CD4-positive, alpha-beta T cell treated with Interferon alpha-2 for 1 hour (primary cell): Measurements from ENCODE around the gene MOSPD3.
A peak's percentile ranks its signal among the peaks of the same experiment; 100 is the strongest.

Experiments used
- DNase-seq, 2 donors: peaks; one replicate each; pipeline ENCODE4 v3.0.0-alpha.2; 2020 to 2022

The MOSPD3 gene

DNA sequence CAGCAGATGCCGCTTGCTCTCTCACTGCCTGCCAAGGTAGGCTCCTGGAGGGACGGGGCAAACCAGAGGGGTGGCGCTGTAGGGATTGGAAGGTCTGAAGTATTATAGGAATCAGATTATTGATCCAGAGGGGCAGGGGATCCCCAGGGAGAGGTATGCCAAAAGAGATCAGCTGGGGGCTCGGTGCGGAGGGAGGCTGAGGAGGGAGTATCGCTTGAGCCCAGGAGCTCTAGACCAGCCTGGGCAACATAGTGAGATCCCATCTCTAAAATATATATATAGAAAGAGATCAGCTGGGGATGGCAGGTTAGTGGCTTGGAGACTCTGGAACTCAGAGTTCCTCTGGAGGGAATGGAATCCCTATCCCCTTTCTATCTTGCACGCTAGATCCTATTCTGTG, 17.2 kb upstream of the MOSPD3 start:
- no peak for DNase-seq

- DNase-seq = no peak
Measured at GRCh38 chr7:100598425-100598824, 13.9 kb upstream of the MOSPD3 start.

DNA sequence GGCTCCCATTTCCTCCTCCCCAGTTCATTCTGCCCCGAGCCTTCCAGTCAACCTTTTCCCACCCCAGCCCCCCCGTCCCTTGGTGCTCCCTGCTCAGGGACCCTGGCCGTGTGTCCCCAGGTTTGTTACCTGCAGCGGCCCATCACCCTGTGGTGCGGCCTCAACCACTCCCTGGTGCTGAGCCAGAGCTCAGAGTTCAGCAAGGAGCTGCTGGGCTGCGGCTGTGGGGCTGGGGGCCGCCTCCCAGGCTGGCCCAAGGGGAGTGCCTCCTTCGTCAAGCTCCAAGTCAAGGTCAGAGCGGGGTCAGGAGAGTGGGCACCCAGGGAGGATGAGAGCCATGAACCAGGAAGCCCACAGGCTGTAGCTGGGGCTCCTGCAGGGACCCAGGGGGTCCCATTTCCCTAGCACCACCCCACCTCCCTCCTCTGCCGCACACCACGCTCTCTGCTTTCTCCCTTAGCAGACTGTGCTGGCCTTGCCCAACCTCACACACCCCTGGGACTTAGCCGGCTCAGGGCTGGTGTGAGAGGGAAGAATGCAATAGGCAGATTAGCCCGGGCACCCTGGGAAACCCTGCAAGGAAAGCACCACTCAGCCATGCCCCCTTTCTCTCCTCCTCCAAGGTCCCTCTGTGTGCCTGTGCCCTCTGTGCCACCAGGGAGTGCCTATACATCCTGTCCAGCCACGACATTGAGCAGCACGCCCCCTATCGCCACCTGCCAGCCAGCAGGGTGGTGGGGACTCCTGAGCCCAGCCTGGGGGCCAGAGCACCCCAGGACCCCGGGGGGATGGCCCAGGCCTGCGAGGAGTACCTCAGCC, 12.2 kb upstream of the MOSPD3 start:
- DNase-seq = no peak

- DNase-seq = no peak
Measured at GRCh38 chr7:100600730-100601038, 11.7 kb upstream of the MOSPD3 start.

DNA sequence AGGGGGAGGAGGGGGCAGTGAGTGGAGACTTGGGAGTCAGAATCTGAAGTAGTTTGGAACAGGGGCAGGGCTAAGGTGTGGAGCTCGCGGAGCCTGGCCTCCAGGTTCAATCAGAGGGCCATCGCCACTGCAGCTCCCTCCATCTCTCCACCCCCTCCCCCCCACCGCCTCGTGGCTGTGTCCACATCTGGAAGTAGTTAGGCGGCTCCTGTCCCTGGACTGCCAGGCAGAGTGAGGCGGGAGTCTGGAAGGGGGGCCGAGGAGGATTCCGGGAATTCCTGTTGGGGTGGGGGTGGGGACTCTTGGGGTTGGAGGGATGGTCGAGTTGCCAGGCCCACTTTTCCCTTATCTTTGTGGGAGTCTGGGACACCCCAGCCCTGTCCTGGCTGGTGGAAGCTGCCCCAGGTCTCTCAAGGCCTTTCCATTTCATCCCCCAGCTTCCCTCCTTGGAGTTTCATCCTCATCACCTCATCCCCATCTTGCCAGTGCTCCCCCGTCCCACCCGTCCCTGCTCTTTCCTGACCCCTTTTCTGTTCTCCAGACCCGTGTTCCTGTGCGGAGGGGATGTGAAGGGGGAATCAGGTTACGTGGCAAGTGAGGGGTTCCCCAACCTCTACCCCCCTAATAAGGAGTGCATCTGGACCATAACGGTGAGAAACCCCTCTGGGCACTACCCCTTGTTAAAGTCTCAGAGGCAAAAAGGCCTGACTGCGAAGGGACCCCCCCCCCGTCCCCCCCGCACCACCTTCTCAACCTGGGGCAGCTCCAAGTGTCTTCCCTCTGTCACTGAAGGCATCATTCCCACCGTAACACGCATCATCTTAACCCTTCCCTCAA, 9.2 kb upstream of the MOSPD3 start:
- DNase-seq = no peak

DNA sequence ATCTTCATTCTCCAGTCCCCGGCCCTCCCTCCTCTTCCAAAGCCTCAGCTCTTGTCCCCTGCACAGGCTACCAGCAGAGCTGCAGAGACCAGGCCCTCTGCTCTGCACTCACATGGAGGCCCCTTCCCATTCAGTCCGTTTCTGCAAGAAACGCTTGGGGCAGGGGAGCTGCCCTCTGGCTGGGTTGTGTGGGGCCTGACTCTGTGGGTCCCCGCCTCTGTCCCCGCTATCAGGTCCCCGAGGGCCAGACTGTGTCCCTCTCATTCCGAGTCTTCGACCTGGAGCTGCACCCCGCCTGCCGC, 8.7 kb upstream of the MOSPD3 start:
- no peak for DNase-seq

DNA sequence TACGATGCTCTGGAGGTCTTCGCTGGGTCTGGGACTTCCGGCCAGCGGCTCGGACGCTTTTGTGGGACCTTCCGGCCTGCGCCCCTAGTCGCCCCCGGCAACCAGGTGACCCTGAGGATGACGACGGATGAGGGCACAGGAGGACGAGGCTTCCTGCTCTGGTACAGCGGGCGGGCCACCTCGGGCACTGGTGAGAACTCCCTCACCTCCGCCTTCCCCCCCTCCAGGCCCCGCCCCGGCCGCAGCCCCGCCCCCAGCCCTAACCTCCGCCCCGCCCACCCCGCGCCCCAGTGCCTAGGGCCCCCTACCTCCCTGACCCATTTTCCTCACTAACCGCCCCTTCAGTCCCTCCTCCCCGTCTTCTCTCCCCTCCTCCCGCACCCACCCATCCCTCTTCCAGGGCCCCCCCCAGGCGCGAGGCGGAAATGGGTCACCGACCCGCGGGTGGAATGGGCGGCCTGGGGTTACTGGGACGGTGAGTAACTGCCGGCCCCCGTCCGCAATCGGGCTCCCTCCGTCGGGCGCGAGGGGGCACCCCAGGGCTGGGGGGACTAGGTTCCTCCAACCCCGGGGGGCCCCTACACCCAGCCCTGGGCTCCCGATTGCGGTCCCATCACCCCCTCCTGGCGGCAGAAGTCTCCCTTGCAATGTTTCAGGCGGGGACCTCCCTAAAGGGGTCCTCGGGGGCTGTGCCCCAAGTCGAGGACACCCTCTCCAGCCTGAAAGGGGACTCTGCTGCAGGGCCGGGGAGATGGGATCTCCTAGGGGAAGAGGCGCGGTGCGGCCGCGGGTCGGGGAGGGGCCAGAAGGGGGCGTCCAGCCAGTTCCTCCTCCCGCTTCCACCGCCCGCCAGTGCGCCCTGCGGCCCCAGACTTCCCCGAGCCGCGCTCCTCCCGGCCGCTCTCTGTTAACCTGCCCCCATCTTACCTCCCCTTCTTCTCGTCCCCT, 8.0 kb upstream of the MOSPD3 start:
- DNase-seq = peak; percentile 75 to 85

- peak; percentile 22 to 41 for DNase-seq
Measured at GRCh38 chr7:100604976-100605911, 7.1 kb upstream of the MOSPD3 start.

GRCh38 chr7:100606313-100606712, 6.0 kb upstream of the MOSPD3 start:
- no peak for DNase-seq

GRCh38 chr7:100607111-100607510, 5.2 kb upstream of the MOSPD3 start:
- DNase-seq = no peak

DNA sequence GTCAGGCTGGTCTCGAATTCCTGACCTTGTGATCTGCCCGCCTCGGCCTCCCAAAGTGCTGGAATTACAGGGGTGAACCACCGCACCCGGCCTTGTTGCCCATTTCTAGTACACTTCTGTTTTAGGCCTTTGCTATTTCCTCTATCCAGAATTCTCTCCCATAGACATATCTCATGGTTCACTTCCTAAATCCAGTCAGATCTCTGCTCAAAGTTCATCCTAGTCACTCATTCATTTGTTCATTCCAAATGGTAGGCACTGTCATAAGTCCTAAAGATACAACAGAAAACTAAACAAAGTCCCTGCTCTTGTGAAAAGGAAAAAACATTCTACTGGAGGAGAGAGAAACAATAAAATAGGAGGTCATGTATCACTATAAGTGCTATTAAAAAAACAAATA, 2.4 kb upstream of the MOSPD3 start:
- no peak for DNase-seq

DNA sequence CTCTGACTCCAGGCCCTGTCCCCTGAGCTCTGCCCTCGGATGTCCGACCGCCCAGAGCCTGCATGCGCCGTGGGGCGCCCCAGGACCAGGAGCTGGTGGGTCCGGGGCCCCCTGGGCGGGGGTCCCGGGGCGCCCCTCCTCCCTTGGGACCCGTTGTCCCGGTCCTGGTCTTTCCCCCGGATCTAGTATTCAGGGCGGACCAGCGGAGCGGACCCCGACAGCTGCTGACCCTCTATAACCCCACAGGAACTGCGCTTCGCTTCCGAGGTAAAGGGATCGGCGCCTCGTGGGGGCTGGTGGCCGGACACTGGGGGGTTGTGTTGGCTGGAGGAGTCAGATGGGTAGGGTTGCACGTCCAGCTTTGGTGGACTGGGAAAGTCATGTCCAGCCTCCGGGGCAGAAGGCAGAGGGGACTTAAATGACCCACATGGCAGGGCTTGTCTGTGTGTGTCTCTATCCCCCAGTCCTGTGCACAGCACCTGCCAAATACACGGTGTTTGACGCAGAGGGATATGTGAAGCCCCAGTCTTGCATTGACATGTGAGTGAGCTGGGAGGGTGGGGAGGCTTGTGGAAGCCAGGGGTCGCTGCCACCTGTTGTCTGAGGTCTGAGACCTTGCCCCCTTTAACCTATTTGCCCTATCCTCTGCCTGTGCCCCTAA, 520 bp downstream of the MOSPD3 start:
- DNase-seq = peak; percentile 14 to 31

GRCh38 chr7:100613412-100614175, 1.3 kb downstream of the MOSPD3 start:
- DNase-seq = no peak

DNA sequence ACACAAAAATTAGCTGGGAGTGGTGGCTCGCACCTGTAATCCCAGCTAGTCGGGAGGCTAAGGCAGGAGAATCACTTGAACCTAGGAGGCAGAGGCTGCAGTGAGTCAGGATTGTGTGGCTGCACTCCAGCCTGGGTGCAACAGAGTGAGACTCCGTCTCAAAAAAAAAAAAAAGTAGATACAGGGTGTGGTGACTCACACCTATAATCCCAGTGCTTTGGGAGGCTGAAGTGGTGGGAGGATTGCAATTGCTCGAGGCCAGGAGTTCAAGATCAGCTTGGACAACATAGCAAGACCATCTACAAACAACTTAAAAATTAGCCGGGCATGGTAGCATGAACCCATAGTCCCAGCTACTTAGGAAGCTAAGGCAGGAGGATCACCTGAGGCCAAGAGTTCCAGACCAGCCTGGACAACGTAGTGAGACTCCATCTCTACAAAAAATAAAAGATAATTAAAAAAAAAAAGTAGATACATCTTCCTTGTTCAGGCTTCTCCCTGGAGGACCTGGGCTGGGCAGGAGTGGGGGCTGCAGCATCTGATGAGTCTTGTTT, 2.0 kb downstream of the MOSPD3 start:
- DNase-seq = no peak

- no peak for DNase-seq
Measured at GRCh38 chr7:100620239-100620638, 7.9 kb downstream of the MOSPD3 start.

DNA sequence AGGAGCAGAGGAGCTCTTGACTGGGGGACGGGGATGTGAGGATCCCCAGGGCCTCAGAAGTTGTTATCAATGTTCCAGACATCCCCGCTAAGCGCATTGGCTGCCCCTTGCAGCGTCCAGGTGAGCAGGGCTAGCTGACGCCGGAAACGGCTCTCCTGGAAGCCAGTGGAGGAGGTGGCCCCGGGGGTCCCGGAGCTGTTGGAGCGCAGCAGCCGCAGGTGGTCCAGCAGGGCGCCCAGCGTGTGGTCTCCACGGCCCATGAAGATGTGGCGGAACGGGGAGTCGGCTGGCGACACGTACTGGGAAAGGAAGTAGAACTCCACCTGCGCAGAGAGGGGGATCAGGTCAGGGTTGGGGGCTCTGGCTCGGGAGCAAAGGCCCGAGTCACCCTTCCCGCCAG, 8.5 kb downstream of the MOSPD3 start:
- no peak for DNase-seq

GRCh38 chr7:100621554-100621953, 9.2 kb downstream of the MOSPD3 start:
- no peak for DNase-seq

GRCh38 chr7:100623951-100624824, 11.8 kb downstream of the MOSPD3 start:
- no peak for DNase-seq

DNA sequence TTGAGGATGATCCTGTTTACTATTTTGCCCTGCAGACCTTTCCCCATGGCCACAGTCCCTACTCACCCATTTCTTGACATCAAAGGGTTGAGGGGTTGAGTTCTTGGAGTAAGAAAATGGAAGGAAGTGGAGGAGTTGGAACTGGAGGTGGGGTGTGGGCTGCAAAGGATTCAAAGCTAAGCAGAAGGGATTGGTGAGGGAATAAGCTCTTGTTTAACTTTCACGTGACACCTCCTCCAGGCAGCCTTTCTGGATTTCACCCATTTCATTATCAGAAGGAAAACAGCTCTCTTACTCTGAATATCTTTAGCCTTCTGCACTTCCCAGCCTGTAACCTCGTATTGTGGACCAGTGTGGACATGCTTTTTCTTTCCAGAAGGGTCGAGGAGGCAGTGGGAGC, 13.7 kb downstream of the MOSPD3 start:
- no peak for DNase-seq
